ENCODE measurements around the gene LMAN1L.

- TF ChIP-seq EZH2 (IDR thresholded peaks at IDR 0.05; ENCODE audit: low read length, unreplicated experiment) = no peak
- peak; percentile 90 for TF ChIP-seq CTCF (conservative IDR thresholded peaks at IDR 0.05; ENCODE audit: low read depth, low read length)
These were observed 12.6 kb upstream of the LMAN1L start for GRCh38 chr15:74799856-74800558.

Data from PC-3 (cell line).